GM11168 (cell line): Measurements from ENCODE around the gene WWP2.
"Not testable (repeated sequence)": the region's sequence is repeated elsewhere in the genome, so short reads cannot be mapped to it uniquely, and the experiment has no call there.

Experiments
- in situ Hi-C: fragments of 300-500 bp; cut with MboI; formaldehyde crosslinking; loops from one replicate; pipeline ENCODE4 v1.12.0; 2022; ENCODE audit warnings: low sequenced_read_pairs; ENCODE audit not compliant: unreplicated experiment

Gene WWP2

GRCh38 chr16:69935278-69935711, 173.2 kb downstream of the WWP2 start:
- in situ Hi-C loops: loop anchor here (5.0 kb wide), 1 partner anchor 148 kb away; no protein-coding TSS in a partner anchor

- in situ Hi-C loops: loop anchor here (5.0 kb wide), 1 partner anchor 148 kb away; no protein-coding TSS in a partner anchor
These were observed 173.6 kb downstream of the WWP2 start for GRCh38 chr16:69935740-69936139.

GRCh38 chr16:69936252-69936651, 174.1 kb downstream of the WWP2 start:
- in situ Hi-C loops: loop anchor here (5.0 kb wide), 1 partner anchor 149 kb away; no protein-coding TSS in a partner anchor

GRCh38 chr16:69936751-69937211, 174.6 kb downstream of the WWP2 start:
- in situ Hi-C loops: loop anchor here (5.0 kb wide), 1 partner anchor 149 kb away; no protein-coding TSS in a partner anchor

- in situ Hi-C loops: loop anchor here (5.0 kb wide), 1 partner anchor 150 kb away; no protein-coding TSS in a partner anchor
These were observed 175.4 kb downstream of the WWP2 start for GRCh38 chr16:69937465-69937951.

- in situ Hi-C loops: loop anchor here (5.0 kb wide), 1 partner anchor 152 kb away; no protein-coding TSS in a partner anchor
These were observed 177.1 kb downstream of the WWP2 start for GRCh38 chr16:69938981-69939820.

- in situ Hi-C loops: loop anchor here (5.0 kb wide), 1 partner anchor 153 kb away; no protein-coding TSS in a partner anchor
These were observed 177.9 kb downstream of the WWP2 start for GRCh38 chr16:69939821-69940585.

- in situ Hi-C loops: no loop called here
These were observed 178.5 kb downstream of the WWP2 start for GRCh38 chr16:69940676-69941075.

- in situ Hi-C loops: no loop called here
These were observed 179.3 kb downstream of the WWP2 start for GRCh38 chr16:69941251-69942098.

GRCh38 chr16:69942099-69942491, 180.0 kb downstream of the WWP2 start:
- in situ Hi-C loops: no loop called here

- in situ Hi-C loops: no loop called here
These were observed 180.6 kb downstream of the WWP2 start for GRCh38 chr16:69942627-69943170.

- in situ Hi-C loops: not testable (repeated sequence)
These were observed 181.3 kb downstream of the WWP2 start for GRCh38 chr16:69943241-69944036.

GRCh38 chr16:69950411-69950810, 188.3 kb downstream of the WWP2 start:
- in situ Hi-C loops: loop anchor here (25.0 kb wide), 1 partner anchor 237 kb away; no protein-coding TSS in a partner anchor

- in situ Hi-C loops: loop anchor here (25.0 kb wide), 1 partner anchor 236 kb away; no protein-coding TSS in a partner anchor
These were observed 189.0 kb downstream of the WWP2 start, which contains the start of gene CLEC18A for GRCh38 chr16:69951017-69951671. TSS of gene CLEC18A (plus strand) at chr16:69951334. CDS start at chr16:69951367, 33 bp downstream.

GRCh38 chr16:69951672-69952031, 189.5 kb downstream of the WWP2 start:
- in situ Hi-C loops: loop anchor here (25.0 kb wide), 1 partner anchor 236 kb away; no protein-coding TSS in a partner anchor

- in situ Hi-C loops: loop anchor here (25.0 kb wide), 1 partner anchor 235 kb away; no protein-coding TSS in a partner anchor
These were observed 190.0 kb downstream of the WWP2 start for GRCh38 chr16:69952116-69952515.

- in situ Hi-C loops: loop anchor here (25.0 kb wide), 1 partner anchor 235 kb away; no protein-coding TSS in a partner anchor
These were observed 190.6 kb downstream of the WWP2 start for GRCh38 chr16:69952572-69953355.
